ENCODE measurements around the gene TFR2. TPM values are rescaled to one million over a fixed set of nuclear protein-coding genes. Genes with fewer than 3 reads are reported as not detected.

Gene TFR2
- total RNA-seq, 1 donor from 2014 or later = 0.50 TPM

- Mint-ChIP-seq H3K4me3 (ENCODE audit: unreplicated experiment) (peak overlapping the region; percentile 55), H3K27ac (ENCODE audit: unreplicated experiment) (no peak overlapping the region), H3K9me3 (ENCODE audit: unreplicated experiment) (no peaks in the 10 kb centered on the region), H3K36me3 (ENCODE audit: low read depth, unreplicated experiment) (peaks cover 2% of the 10 kb centered on the region), H3K4me1 (ENCODE audit: low read depth, unreplicated experiment) (no peaks in the 10 kb centered on the region), H3K27me3 (ENCODE audit: low read depth, unreplicated experiment) (peaks cover 54% of the 10 kb centered on the region)
- Histone ChIP-seq H2AFZ (ENCODE audit: low read depth, low read length) (no peak overlapping the region), H3K9me3 (ENCODE audit: insufficient read depth, low read depth, low read length) (no peaks in the 10 kb centered on the region), H3K27me3 (ENCODE audit: insufficient read depth, low read length) (peaks cover 20% of the 10 kb centered on the region), H3K79me2 (ENCODE audit: insufficient read depth, low read length) (no peaks in the 10 kb centered on the region), H4K20me1 (ENCODE audit: insufficient read depth, low read length) (no peaks in the 10 kb centered on the region), H3K4me2 (ENCODE audit: low read length) (no peak overlapping the region), H3K4me1 (ENCODE audit: insufficient read depth, low read length) (peaks cover 7% of the 10 kb centered on the region), H3K9ac (ENCODE audit: low read length) (no peak overlapping the region), H3K4me3 (ENCODE audit: insufficient read depth, low read depth, low read length) (no peak overlapping the region), H3K27ac (ENCODE audit: low read depth, low read length) (no peak overlapping the region), H3K36me3 (ENCODE audit: insufficient read depth, low read length) (no peaks in the 10 kb centered on the region)
- no peak for DNase-seq (ENCODE audit: low read depth)
- FAIRE-seq = no peak
- TF ChIP-seq EZH2 (IDR thresholded peaks at IDR 0.05; ENCODE audit: insufficient read depth, low read length) = no peak
- no peak for TF ChIP-seq CTCF (IDR thresholded peaks at IDR 0.05; ENCODE audit: insufficient read depth, low read depth, low read length)
Observed at GRCh38 chr7:100630066-100630465, 11.3 kb downstream of the TFR2 start.

DNA sequence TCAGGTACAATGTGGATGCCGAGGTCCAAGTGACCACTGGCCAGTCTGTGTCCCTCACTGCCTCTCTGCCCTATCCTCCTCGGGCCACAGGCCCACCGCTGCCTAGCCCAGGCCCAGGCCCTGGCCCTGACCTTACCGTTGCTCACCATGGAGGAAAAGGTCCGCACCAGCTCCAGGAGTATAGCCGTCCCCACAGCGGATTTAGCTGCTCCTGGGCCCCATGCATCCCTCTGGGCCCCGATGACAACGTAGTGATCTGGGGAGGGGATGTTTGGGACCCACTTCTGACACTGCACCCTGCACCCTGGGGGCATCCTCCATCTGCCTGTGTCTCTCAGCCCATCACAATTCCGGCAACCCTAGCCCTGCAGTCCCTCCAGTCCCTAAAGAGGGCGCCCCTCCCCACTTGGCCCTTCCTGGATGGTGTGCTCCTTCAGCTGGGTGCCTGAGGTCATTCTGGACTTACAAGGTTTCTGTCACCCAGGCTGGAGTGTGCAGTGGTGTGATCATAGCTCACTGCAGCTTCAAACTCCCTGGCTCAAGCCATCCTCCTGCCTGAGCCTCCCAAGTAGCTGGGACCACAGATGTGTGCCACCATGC, 12.1 kb downstream of the TFR2 start:
- no peak overlapping the region for H2AFZ ChIP-seq (ENCODE audit: low read depth, low read length)
- H3K4me2 ChIP-seq (ENCODE audit: low read length) = no peak overlapping the region
- no peak for FAIRE-seq
- no peaks in the 10 kb centered on the region for H3K9me3 ChIP-seq (ENCODE audit: insufficient read depth, low read depth, low read length)
- Mint-ChIP-seq H3K27ac (ENCODE audit: unreplicated experiment) (no peak overlapping the region), H3K36me3 (ENCODE audit: low read depth, unreplicated experiment) (peaks cover 2% of the 10 kb centered on the region), H3K4me3 (ENCODE audit: unreplicated experiment) (no peak overlapping the region), H3K4me1 (ENCODE audit: low read depth, unreplicated experiment) (no peaks in the 10 kb centered on the region), H3K27me3 (ENCODE audit: low read depth, unreplicated experiment) (peaks cover 47% of the 10 kb centered on the region), H3K9me3 (ENCODE audit: unreplicated experiment) (no peaks in the 10 kb centered on the region)
- H3K27me3 ChIP-seq (ENCODE audit: insufficient read depth, low read length) = peaks cover 15% of the 10 kb centered on the region
- H3K36me3 ChIP-seq (ENCODE audit: insufficient read depth, low read length) = no peaks in the 10 kb centered on the region
- no peaks in the 10 kb centered on the region for H4K20me1 ChIP-seq (ENCODE audit: insufficient read depth, low read length)
- no peaks in the 10 kb centered on the region for H3K79me2 ChIP-seq (ENCODE audit: insufficient read depth, low read length)
- no peak overlapping the region for H3K4me3 ChIP-seq (ENCODE audit: insufficient read depth, low read depth, low read length)
- peaks cover 7% of the 10 kb centered on the region for H3K4me1 ChIP-seq (ENCODE audit: insufficient read depth, low read length)
- no peak overlapping the region for H3K27ac ChIP-seq (ENCODE audit: low read depth, low read length)
- DNase-seq (ENCODE audit: low read depth) = no peak
- TF ChIP-seq CTCF (IDR thresholded peaks at IDR 0.05; ENCODE audit: insufficient read depth, low read depth, low read length) (peak; percentile 22), EZH2 (IDR thresholded peaks at IDR 0.05; ENCODE audit: insufficient read depth, low read length) (no peak)
- H3K9ac ChIP-seq (ENCODE audit: low read length) = no peak overlapping the region

- no peak for TF ChIP-seq CTCF (IDR thresholded peaks at IDR 0.05; ENCODE audit: insufficient read depth, low read depth, low read length)
- TF ChIP-seq EZH2 (IDR thresholded peaks at IDR 0.05; ENCODE audit: insufficient read depth, low read length) = no peak
- Mint-ChIP-seq H3K36me3 (ENCODE audit: low read depth, unreplicated experiment) (peaks cover 4% of the 10 kb centered on the region), H3K4me3 (ENCODE audit: unreplicated experiment) (no peak overlapping the region), H3K27me3 (ENCODE audit: low read depth, unreplicated experiment) (peaks cover 41% of the 10 kb centered on the region), H3K27ac (ENCODE audit: unreplicated experiment) (no peak overlapping the region), H3K4me1 (ENCODE audit: low read depth, unreplicated experiment) (no peaks in the 10 kb centered on the region), H3K9me3 (ENCODE audit: unreplicated experiment) (no peaks in the 10 kb centered on the region)
- Histone ChIP-seq H3K4me1 (ENCODE audit: insufficient read depth, low read length) (no peaks in the 10 kb centered on the region), H3K27ac (ENCODE audit: low read depth, low read length) (no peak overlapping the region), H3K9me3 (ENCODE audit: insufficient read depth, low read depth, low read length) (no peaks in the 10 kb centered on the region), H4K20me1 (ENCODE audit: insufficient read depth, low read length) (no peaks in the 10 kb centered on the region), H3K4me3 (ENCODE audit: insufficient read depth, low read depth, low read length) (no peak overlapping the region), H3K79me2 (ENCODE audit: insufficient read depth, low read length) (no peaks in the 10 kb centered on the region), H3K9ac (ENCODE audit: low read length) (no peak overlapping the region), H2AFZ (ENCODE audit: low read depth, low read length) (no peak overlapping the region), H3K4me2 (ENCODE audit: low read length) (peak overlapping the region; percentile 86), H3K36me3 (ENCODE audit: insufficient read depth, low read length) (no peaks in the 10 kb centered on the region), H3K27me3 (ENCODE audit: insufficient read depth, low read length) (peaks cover 4% of the 10 kb centered on the region)
- DNase-seq (ENCODE audit: low read depth) = no peak
- no peak for FAIRE-seq
Observed at GRCh38 chr7:100627238-100627549, 14.2 kb downstream of the TFR2 start.
